Stimulated activated CD8-positive, alpha-beta memory T cell treated with anti-CD3 and anti-CD28 coated beads, Interleukin-12 subunit alpha, Interleukin-12 subunit beta, amount 100 ng/mL, for 1 hour (primary cell): ENCODE measurements around the gene RPL10A.
"Not testable (repeated sequence)": the region's sequence is repeated elsewhere in the genome, so short reads cannot be mapped to it uniquely, and the experiment has no call there.

ENCODE experiments used
- DNase-seq: peaks from one replicate; pipeline ENCODE4 v3.0.0-alpha.2; 2020; ENCODE audit warnings: low read depth

Gene RPL10A

GRCh38 chr6:35468181-35468979 is at the start of gene RPL10A:
TSS of gene RPL10A (plus strand) at chr6:35468401. CDS start at chr6:35468435, 34 bp downstream.
- DNase-seq, result peak; percentile 95

GRCh38 chr6:35419417-35419816 is 48.8 kb upstream of the RPL10A start:
- no peak for DNase-seq

DNA sequence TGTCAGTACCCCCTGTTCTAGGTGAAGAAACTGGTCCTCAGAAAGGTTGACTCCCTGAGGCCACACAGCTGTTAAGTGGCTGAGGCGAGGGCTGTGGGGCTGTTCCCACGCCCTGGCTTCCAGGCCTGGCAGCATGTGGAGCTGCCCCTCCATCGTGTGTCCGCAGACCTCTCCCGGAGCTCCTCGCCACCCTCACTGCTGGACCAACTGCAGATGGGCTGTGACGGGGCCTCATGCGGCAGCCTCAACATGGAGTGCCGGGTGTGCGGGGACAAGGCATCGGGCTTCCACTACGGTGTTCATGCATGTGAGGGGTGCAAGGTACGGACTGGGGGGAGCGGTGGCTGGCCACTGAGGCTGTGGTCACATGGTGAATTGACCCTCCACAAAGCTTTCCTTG is 48.2 kb upstream of the RPL10A start:
- DNase-seq, result no peak

DNA sequence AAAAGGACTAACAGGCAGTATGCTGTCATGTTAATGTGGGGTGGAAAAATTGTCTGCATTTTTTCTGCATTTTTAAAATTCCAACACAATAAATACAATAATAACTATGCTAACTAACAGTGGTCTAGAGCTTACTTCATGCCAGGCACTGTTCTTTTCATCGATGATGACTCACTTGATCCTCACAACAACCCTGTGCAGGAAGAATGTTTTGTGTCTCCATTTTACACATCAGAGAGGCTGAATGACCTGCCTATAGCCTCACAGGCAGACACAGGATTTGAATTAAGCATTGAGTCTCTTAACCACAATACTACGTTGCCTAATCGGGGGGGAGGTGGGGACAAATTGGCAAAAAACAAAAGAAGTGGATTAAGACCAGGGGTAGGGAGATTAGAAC is 42.9 kb upstream of the RPL10A start:
- DNase-seq, result no peak

- no peak for DNase-seq
Observed at GRCh38 chr6:35426074-35426473, 42.1 kb upstream of the RPL10A start.

GRCh38 chr6:35427435-35427834 is 40.8 kb upstream of the RPL10A start:
- no peak for DNase-seq

- no peak for DNase-seq
Observed at GRCh38 chr6:35427851-35428321, 40.3 kb upstream of the RPL10A start.

GRCh38 chr6:35428421-35429149 is 39.6 kb upstream of the RPL10A start:
- DNase-seq, result no peak

GRCh38 chr6:35429463-35429862 is 38.7 kb upstream of the RPL10A start:
- no peak for DNase-seq

GRCh38 chr6:35432291-35432690 is 35.9 kb upstream of the RPL10A start:
- DNase-seq, result no peak

- not testable (repeated sequence) for DNase-seq
Observed at GRCh38 chr6:35432702-35433101, 35.5 kb upstream of the RPL10A start.

DNA sequence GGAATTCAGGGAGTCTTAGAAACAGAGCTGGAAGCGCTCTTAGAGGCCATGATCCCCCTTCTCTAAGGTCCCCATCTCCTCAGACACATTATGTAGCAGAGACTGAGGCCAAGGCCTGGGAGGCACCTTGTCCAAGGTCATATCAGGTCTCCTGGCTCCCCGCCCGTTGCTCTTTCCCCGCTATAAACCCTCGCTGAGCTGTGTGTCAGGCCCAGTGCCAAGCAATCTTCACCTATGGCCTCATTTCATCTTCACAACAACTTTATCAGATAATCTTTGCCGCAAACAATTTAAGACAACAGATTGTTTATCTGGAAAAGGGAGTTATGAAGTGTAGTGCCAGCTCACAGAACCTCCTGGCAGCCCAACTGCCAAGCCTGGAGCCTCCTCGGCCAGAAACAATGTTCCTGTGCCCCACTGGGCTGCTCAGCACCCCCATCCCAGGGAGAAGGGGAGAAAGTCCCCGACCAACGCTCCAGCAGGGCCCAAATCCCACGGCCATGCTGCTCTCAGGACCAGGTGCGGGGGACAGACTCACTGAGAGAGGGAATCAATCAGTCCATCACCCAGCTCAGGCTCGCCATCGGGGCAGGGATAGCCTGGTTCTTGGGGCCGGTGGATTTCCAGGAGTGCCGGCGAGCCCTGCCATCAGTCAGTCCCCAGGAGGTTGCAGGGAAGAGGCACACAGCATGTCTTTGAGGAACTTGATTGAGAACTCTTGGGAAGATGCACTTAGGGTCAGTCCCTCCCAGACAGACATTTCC is 32.9 kb upstream of the RPL10A start:
- DNase-seq, result no peak

- no peak for DNase-seq
Observed at GRCh38 chr6:35436071-35436857, 31.9 kb upstream of the RPL10A start.

DNA sequence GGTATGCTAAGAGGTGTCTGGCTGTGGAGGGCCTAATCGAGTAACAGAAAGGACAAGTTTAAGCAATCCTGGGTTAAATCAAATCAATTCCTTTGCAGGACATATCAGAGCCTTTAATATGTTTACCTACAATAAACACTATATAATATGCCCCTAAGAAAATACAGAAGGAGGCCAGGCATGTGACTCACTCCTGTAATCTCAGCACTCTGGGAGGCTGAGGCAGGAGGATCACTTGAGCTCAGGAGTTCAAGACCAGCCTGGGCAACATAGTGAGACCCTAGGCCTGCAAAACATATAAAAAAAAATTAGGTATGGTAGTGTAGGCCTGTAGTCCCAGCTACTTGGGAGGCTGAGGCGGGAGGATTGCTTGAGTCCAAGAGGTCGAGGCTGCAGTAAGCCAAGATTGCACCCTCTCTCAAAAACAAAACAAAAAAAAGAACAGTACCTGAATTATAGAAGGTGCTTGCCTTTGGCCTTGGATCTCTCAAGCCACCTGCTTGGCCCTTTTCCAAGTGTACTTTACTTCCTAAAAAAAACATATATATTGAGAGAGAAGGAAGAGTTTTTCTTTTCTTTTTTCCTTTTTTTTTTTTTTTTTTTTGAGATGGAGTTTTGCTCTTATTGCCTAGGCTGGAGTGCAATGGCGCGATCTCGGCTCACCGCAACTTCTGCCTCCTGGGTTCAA is 29.7 kb upstream of the RPL10A start:
- not testable (repeated sequence) for DNase-seq

DNA sequence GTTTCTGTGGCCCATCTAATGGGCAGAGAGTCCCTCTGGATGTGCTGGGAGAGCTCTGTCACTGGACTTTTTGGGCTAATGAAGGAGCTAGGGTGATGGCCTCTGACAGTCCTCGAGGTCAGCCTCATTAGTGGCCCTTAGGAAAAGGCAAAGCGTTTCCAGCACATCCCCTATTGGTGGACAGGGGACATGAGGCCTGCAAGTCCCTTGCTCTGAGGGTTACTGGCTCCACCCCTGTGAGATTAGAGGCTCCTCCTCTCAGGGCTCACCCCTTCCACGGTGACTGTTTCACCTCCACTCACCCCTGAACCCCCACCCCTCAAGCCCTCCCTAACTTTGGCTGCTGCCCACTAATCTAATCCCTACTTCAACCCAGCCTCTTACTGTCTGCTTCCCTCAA is 28.9 kb upstream of the RPL10A start:
- no peak for DNase-seq

GRCh38 chr6:35441205-35441604 is 27.0 kb upstream of the RPL10A start:
- DNase-seq, result no peak

DNA sequence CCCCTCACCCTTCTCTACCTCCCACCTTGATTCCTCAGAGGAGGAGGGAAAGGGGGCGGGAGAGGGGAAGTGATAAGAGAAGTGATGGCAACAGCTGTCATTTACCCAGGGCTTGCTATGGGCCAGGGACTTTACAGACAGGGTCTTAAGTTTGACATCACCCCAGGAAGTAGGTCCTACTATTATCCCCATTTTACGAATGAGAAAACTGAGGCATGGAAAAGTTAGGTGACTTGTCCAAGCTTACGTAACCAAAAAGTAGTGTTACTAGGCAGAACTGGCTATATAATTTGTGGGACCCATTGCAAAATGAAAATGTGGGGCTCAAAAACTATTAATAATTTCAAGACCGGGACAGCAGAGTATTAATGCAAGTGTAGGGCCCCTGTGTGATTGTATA is 26.6 kb upstream of the RPL10A start:
- no peak for DNase-seq

DNA sequence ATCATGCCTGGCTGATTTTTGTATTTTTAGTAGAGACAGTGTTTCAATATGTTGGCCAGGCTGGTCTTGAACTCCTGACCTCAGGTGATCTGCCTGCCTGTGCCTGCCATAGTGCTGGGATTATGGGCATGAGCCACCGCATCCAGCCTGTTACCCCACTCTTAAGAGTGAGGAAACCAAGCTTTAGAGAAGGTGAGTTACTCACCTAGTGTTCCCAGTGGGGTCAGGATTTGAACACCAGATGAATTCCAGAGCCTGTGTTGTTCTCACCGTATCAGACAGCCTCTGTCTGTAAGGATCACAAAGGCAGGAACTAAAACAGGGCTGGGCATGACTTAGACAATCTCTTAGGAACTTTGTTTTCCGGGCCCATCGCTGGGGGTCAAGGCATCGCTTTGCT is 25.5 kb upstream of the RPL10A start:
- DNase-seq, result no peak

DNA sequence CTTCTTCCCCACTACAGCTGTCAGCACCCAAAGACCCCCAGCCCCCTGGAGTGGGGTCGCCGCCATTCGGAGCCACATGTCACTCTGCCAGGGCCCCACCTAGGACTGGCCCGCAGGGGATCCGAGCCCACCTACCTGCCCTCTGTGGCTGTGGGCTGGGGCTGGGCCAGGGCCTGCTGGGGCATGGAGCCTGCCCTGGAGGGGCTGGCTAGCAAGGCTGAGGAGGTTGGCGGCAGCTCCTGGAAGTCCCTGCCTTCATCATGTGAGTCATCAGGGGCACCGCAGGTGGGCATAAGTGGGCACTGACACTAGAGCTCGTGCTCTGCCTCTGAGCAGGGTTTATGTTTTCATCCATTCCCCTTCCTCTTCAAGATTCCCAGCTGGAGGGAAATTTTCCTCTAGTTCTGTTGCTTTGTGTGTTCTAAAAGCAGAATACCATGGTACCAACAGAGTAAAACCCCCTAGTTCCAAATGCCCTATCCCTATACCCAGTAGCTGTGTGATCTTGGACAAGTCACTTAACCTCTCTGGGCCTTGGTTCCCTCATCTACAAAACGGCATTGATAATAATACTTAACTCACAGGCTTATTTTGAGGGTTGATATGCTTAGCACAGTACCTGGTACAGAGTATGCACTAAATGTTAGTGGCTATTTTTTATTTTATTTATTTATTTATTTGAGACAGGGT is 24.7 kb upstream of the RPL10A start:
- no peak for DNase-seq

- DNase-seq, result no peak
Observed at GRCh38 chr6:35445691-35446090, 22.5 kb upstream of the RPL10A start.

DNA sequence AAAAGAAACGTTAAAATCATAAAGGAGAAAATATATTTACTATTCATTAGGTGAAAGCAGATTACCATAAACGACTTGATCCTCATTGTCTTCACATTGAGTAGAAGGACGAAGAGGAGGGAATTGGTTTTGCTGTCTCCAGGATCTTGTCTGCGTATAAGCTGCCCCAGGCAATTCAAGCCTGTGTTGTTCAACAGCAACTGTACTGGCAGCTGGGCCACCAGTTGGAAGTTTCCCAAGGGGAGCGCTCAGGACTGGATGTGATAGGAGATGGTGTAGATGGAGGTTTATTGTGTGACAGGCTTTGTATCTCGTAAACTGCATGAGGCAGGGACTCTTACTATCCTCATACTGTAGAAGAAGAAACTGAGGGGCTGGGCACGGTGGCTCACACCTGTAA is 20.0 kb upstream of the RPL10A start:
- DNase-seq, result no peak
